BJ (cell line): Measurements from ENCODE around the gene USP17L30. TPM values are rescaled to one million over a fixed set of nuclear protein-coding genes. Genes with fewer than 3 reads are reported as not detected.
"Not testable (repeated sequence)": the region's sequence is repeated elsewhere in the genome, so short reads cannot be mapped to it uniquely, and the experiment has no call there.

Experiments
- CTCF ChIA-PET: fragments of 350-600 bp; formaldehyde crosslinking; extraction: SDS; loops from one replicate; lab custom pipeline; 2021; ENCODE audit warnings: antibody characterized with exemption, inconsistent platforms; lab: Yijun Ruan, JAX
- POLR2A ChIA-PET: fragments of 300-600 bp; sonication (Branson Sonifier 250); formaldehyde crosslinking; extraction: SDS; loops from one replicate; lab custom pipeline; 2021; ENCODE audit warnings: antibody characterized with exemption; lab: Charles Lee
- DNase-seq: peaks from one replicate; pipeline ENCODE4 v3.0.0-alpha.2; 2011; ENCODE audit warnings: low read depth
- H3K27me3 ChIP-seq: 2 replicates; pipeline ENCODE4 v1.6.0; 2011; ENCODE audit warnings: low read length; ENCODE audit not compliant: control insufficient read depth, insufficient read depth
- H3K36me3 ChIP-seq: 2 replicates; pipeline ENCODE4 v1.5.1; 2011; ENCODE audit warnings: low read length; ENCODE audit not compliant: control insufficient read depth, insufficient read depth
- H3K4me3 ChIP-seq: 2 replicates; pipeline ENCODE4 v1.5.1; 2011; ENCODE audit warnings: low read depth, mild to moderate bottlenecking, control low read depth, low read length
- polyA minus RNA-seq: library from RNA; depleted of rRNA, polyadenylated mRNA; stranded (reverse); fragments of >200 nt; gene quantifications from 2 replicates; pipeline ENCODE4 v1.2.3, GENCODE V29; 2011; rRNA and poly(A)+ RNA removed
- polyA plus RNA-seq: library from polyadenylated mRNA; depleted of rRNA; stranded (reverse); fragments of >200 nt; gene quantifications from 2 replicates; pipeline ENCODE4 v1.2.3, GENCODE V29; 2011; rRNA removed

The USP17L30 gene, protein sequence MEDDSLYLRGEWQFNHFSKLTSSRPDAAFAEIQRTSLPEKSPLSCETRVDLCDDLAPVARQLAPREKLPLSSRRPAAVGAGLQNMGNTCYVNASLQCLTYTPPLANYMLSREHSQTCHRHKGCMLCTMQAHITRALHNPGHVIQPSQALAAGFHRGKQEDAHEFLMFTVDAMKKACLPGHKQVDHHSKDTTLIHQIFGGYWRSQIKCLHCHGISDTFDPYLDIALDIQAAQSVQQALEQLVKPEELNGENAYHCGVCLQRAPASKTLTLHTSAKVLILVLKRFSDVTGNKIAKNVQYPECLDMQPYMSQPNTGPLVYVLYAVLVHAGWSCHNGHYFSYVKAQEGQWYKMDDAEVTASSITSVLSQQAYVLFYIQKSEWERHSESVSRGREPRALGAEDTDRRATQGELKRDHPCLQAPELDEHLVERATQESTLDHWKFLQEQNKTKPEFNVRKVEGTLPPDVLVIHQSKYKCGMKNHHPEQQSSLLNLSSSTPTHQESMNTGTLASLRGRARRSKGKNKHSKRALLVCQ
- polyA plus RNA-seq (not detected in 2 replicates), polyA minus RNA-seq (not detected in 2 replicates)

GRCh38 chr4:9362829-9363228 is at the start of gene USP17L30:
Gene USP17L30 (plus strand): TSS chr4:9363129. CDS start chr4:9363129, 0 bp downstream.
- H3K36me3 ChIP-seq, CTCF ChIA-PET, H3K4me3 ChIP-seq, DNase-seq, POLR2A ChIA-PET, H3K27me3 ChIP-seq: not testable (repeated sequence)

DNA sequence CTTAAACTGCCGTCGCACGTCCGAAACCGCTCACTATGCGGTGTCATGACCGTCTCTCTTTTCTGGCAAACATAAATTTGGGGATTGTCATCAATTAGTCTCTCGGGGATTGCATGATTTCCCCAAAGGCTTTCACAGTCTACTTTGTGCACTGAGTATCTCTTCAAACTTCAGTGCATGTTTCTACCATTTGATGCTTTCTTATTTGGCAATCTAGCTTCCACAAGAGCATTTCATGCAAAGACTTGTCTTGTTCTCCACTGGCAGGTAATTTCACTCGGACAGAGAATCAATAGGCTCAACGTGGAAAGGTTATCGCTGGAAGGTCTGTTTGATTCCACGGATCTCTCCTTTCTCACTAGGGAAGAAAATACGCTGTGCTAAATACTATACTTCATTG is 38.7 kb upstream of the USP17L30 start:
- CTCF ChIA-PET, H3K4me3 ChIP-seq, H3K27me3 ChIP-seq, POLR2A ChIA-PET, H3K36me3 ChIP-seq, DNase-seq: not testable (repeated sequence)

DNA sequence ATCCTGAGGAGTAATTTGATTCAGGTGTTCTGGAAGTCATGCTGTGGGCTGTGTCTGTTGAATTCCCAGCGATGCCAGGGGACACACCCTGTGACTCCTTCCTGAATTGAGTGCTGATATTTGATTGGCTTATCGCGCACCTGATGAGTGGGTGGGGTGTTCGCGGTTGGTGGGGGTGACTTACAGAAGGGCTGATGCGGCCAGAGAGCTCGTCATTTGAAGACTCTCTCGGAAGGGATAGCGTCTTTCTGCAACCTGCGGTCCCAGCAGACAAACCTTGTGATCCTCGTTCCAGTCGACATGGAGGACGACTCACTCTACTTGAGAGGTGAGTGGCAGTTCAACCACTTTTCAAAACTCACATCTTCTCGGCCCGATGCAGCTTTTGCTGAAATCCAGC is 38.1 kb upstream of the USP17L30 start, which contains the start of gene USP17L24:
TSS of gene USP17L24 (plus strand) at position 301 of the 400 bp plus-strand sequence. CDS start at position 301, 0 bp downstream.
- POLR2A ChIA-PET, CTCF ChIA-PET, H3K27me3 ChIP-seq, H3K4me3 ChIP-seq, DNase-seq, H3K36me3 ChIP-seq: not testable (repeated sequence)

DNA sequence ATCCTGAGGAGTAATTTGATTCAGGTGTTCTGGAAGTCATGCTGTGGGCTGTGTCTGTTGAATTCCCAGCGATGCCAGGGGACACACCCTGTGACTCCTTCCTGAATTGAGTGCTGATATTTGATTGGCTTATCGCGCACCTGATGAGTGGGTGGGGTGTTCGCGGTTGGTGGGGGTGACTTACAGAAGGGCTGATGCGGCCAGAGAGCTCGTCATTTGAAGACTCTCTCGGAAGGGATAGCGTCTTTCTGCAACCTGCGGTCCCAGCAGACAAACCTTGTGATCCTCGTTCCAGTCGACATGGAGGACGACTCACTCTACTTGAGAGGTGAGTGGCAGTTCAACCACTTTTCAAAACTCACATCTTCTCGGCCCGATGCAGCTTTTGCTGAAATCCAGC is 33.3 kb upstream of the USP17L30 start, which contains the start of gene USP17L25:
TSS of gene USP17L25 (plus strand) at position 301 of the 400 bp plus-strand sequence. CDS start at position 301, 0 bp downstream.
- DNase-seq, H3K36me3 ChIP-seq, POLR2A ChIA-PET, H3K4me3 ChIP-seq, H3K27me3 ChIP-seq, CTCF ChIA-PET: not testable (repeated sequence)

GRCh38 chr4:9334358-9334757 is 28.6 kb upstream of the USP17L30 start, which contains the start of gene USP17L26:
Gene USP17L26 (plus strand): TSS chr4:9334658. CDS start chr4:9334658, 0 bp downstream.
- H3K4me3 ChIP-seq, DNase-seq, H3K36me3 ChIP-seq, H3K27me3 ChIP-seq, CTCF ChIA-PET, POLR2A ChIA-PET: not testable (repeated sequence)

DNA sequence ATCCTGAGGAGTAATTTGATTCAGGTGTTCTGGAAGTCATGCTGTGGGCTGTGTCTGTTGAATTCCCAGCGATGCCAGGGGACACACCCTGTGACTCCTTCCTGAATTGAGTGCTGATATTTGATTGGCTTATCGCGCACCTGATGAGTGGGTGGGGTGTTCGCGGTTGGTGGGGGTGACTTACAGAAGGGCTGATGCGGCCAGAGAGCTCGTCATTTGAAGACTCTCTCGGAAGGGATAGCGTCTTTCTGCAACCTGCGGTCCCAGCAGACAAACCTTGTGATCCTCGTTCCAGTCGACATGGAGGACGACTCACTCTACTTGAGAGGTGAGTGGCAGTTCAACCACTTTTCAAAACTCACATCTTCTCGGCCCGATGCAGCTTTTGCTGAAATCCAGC is 23.8 kb upstream of the USP17L30 start, which contains the start of gene USP17L5:
TSS of gene USP17L5 (plus strand) at position 301 of the 400 bp plus-strand sequence. CDS start at position 301, 0 bp downstream.
- DNase-seq, POLR2A ChIA-PET, H3K27me3 ChIP-seq, H3K4me3 ChIP-seq, H3K36me3 ChIP-seq, CTCF ChIA-PET: not testable (repeated sequence)

- H3K4me3 ChIP-seq, POLR2A ChIA-PET, DNase-seq, H3K36me3 ChIP-seq, H3K27me3 ChIP-seq, CTCF ChIA-PET: not testable (repeated sequence)
Measured at GRCh38 chr4:9343848-9344247, 19.1 kb upstream of the USP17L30 start, which contains the start of gene USP17L27. Gene USP17L27 (plus strand): TSS chr4:9344148. CDS start chr4:9344148, 0 bp downstream.

GRCh38 chr4:9348593-9348992 is 14.3 kb upstream of the USP17L30 start, which contains the start of gene USP17L28:
Gene USP17L28 (plus strand): TSS chr4:9348893. CDS start chr4:9348893, 0 bp downstream.
- DNase-seq, H3K4me3 ChIP-seq, H3K36me3 ChIP-seq, POLR2A ChIA-PET, CTCF ChIA-PET, H3K27me3 ChIP-seq: not testable (repeated sequence)

GRCh38 chr4:9350866-9351265 is 12.1 kb upstream of the USP17L30 start:
- H3K36me3 ChIP-seq, H3K27me3 ChIP-seq, H3K4me3 ChIP-seq, CTCF ChIA-PET, DNase-seq, POLR2A ChIA-PET: not testable (repeated sequence)

DNA sequence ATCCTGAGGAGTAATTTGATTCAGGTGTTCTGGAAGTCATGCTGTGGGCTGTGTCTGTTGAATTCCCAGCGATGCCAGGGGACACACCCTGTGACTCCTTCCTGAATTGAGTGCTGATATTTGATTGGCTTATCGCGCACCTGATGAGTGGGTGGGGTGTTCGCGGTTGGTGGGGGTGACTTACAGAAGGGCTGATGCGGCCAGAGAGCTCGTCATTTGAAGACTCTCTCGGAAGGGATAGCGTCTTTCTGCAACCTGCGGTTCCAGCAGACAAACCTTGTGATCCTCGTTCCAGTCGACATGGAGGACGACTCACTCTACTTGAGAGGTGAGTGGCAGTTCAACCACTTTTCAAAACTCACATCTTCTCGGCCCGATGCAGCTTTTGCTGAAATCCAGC is 9.6 kb upstream of the USP17L30 start, which contains the start of gene USP17L29:
TSS of gene USP17L29 (plus strand) at position 301 of the 400 bp plus-strand sequence. CDS start at position 301, 0 bp downstream.
- CTCF ChIA-PET, result not testable (repeated sequence)

GRCh38 chr4:9379881-9380280 is 17.0 kb downstream of the USP17L30 start:
- CTCF ChIA-PET, result interaction anchor here (1.3 kb wide), 1 partner anchor 379 kb away, joined by 3 read pairs; no protein-coding TSS in a partner anchor
- DNase-seq, POLR2A ChIA-PET: not testable (repeated sequence)

More for the DNA sequence above, 9.6 kb upstream of the USP17L30 start, which contains the start of gene USP17L29:
- DNase-seq, H3K27me3 ChIP-seq, H3K4me3 ChIP-seq, POLR2A ChIA-PET, H3K36me3 ChIP-seq: not testable (repeated sequence)

More at GRCh38 chr4:9379881-9380280, 17.0 kb downstream of the USP17L30 start:
- not testable (repeated sequence) for H3K27me3 ChIP-seq, H3K36me3 ChIP-seq, H3K4me3 ChIP-seq
